Esophagus squamous epithelium (tissue), 5 donors: Measurements from ENCODE around the gene COPZ1. TPM values are rescaled to one million over a fixed set of nuclear protein-coding genes. Genes with fewer than 3 reads are reported as not detected.
A peak's percentile ranks its signal among the peaks of the same experiment; 100 is the strongest.

Source experiments
- DNase-seq: peaks from one replicate; lab custom pipeline; 2025; lab: John Stamatoyannopoulos, UW
- H3K27ac ChIP-seq, 4 donors: fragments of 200-600 bp; sonication (generic); one replicate each; pipeline ENCODE4 v1.5.1; 2016 to 2019; ENCODE audit warnings: mild to moderate bottlenecking in 1 of 4
- H3K27me3 ChIP-seq, 4 donors: fragments of 200-600 bp; sonication (generic); 1 replicate in 3 of 4; 2 replicates in 1 of 4; pipeline versions ENCODE4 v1.5.1 to v1.6.0; 2017 to 2021; ENCODE audit warnings: antibody characterized with exemption in 1 of 4
- H3K36me3 ChIP-seq, 3 donors: fragments of 200-600 bp; sonication (generic); one replicate each; pipeline ENCODE4 v1.5.1; 2016 to 2019
- H3K4me1 ChIP-seq, 3 donors: fragments of 200-600 bp; sonication (generic); one replicate each; pipeline ENCODE4 v1.5.1; 2017 to 2019
- H3K4me3 ChIP-seq, 4 donors: fragments of 200-600 bp; sonication (generic); 1 replicate in 3 of 4; 2 replicates in 1 of 4; pipeline ENCODE4 v1.5.1; 2016 to 2019; ENCODE audit warnings: mild to moderate bottlenecking in 2 of 4, moderate library complexity in 1 of 4
- H3K9me3 ChIP-seq, 3 donors: fragments of 200-600 bp; sonication (generic); one replicate each; pipeline ENCODE4 v1.5.1; 2016 to 2019
- POLR2A ChIP-seq, 4 donors: fragments of 450-650 bp; IDR thresholded peaks; one replicate each; pipeline ENCODE4 v1.6.1; 2017; ENCODE audit warnings: antibody characterized with exemption in 4 of 4, mild to moderate bottlenecking in 4 of 4, moderate library complexity in 3 of 4
- WGBS, 2 donors: methylation state at CpG; one replicate each; pipeline ENCODE4 v1.1.5; 2018; 5-methylcytosine and 5-hydroxymethylcytosine counted together
- intact Hi-C: fragments of 100-400 bp; cut with DNase I; formaldehyde crosslinking; loops from one replicate; pipeline ENCODE4 v1.15.0; 2022
- total RNA-seq, 4 donors: library from RNA; depleted of rRNA; stranded (reverse); fragments of >200 nt; gene quantifications; one replicate each; pipeline ENCODE4 v1.1.0, GENCODE V29; 2016
- TF ChIP-seq, protein P1 (sequence below), 6 experiments: fragments of 450-650 bp in 4 of 6; fragments of 200-600 bp in 2 of 6; sonication (generic) in 2 of 6; IDR thresholded peaks; one replicate each; pipeline ENCODE4 v1.5.1; 2016 to 2019; ENCODE audit warnings: antibody characterized with exemption in 6 of 6, mild to moderate bottlenecking in 4 of 6, moderate library complexity in 4 of 6
- donor health status: DM: yes; HTN: yes; CAD: no.

COPZ1 gene
- total RNA-seq, 4 donors from 2014 or later = 68.1 to 153 (median 97.9) TPM

DNA sequence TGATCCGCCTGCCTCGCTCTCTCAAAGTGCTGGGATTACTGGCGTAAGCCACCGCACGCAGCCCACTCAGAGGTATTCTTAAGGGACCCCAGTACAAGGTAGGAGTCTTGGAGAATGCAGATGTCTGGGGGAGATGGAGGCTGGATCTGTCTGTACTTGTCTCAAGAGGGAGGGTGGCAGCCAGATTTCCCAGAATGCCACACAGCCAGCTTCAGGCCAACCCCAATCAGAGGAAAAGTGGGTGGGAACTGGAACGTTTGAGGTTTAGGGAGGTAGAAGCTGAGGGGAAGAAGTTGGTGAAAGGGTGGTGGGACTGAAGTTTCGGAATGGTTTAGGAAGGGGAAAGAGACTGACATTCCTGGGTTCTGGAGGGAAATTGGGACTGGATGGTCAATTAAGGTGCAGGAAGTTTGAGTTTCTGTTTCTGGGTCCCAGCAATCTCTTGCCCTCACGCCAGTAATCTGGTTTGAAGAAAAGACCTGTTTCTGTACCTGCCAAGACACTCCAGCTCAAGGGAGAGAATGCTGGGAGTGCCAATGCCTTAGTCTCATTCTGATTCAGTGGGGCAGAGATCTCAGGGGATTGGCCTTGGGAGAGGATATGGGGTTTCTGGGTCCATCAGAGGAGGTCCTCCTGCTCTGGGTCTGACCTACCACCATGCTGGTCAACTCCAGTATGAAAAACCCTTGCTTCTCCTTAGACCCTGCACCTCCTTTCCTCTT lies 67.7 kb downstream of the COPZ1 start:
- no peaks in the 10 kb centered on the region for H3K9me3 ChIP-seq
- TF ChIP-seq POLR2A (IDR thresholded peaks at IDR 0.05) = no peak
- TF ChIP-seq, protein P1, sequence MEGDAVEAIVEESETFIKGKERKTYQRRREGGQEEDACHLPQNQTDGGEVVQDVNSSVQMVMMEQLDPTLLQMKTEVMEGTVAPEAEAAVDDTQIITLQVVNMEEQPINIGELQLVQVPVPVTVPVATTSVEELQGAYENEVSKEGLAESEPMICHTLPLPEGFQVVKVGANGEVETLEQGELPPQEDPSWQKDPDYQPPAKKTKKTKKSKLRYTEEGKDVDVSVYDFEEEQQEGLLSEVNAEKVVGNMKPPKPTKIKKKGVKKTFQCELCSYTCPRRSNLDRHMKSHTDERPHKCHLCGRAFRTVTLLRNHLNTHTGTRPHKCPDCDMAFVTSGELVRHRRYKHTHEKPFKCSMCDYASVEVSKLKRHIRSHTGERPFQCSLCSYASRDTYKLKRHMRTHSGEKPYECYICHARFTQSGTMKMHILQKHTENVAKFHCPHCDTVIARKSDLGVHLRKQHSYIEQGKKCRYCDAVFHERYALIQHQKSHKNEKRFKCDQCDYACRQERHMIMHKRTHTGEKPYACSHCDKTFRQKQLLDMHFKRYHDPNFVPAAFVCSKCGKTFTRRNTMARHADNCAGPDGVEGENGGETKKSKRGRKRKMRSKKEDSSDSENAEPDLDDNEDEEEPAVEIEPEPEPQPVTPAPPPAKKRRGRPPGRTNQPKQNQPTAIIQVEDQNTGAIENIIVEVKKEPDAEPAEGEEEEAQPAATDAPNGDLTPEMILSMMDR (IDR thresholded peaks at IDR 0.05) = no peak
- 54 to 74% methylated on average over 4 to 5 of the region's 8 CpGs for WGBS, 2 donors
- intact Hi-C loops = no loop called here
- DNase-seq = no peak
- no peak overlapping the region for H3K4me3 ChIP-seq
- H3K36me3 ChIP-seq = peaks cover 9 to 39% (median 14%) of the 10 kb centered on the region in 3 donors
- peak overlapping the region; percentile 63 to 97 (median 80) for H3K27ac ChIP-seq
- H3K4me1 ChIP-seq = peaks cover 50 to 74% (median 52%) of the 10 kb centered on the region in 3 donors
- H3K27me3 ChIP-seq = no peaks in the 10 kb centered on the region

DNA sequence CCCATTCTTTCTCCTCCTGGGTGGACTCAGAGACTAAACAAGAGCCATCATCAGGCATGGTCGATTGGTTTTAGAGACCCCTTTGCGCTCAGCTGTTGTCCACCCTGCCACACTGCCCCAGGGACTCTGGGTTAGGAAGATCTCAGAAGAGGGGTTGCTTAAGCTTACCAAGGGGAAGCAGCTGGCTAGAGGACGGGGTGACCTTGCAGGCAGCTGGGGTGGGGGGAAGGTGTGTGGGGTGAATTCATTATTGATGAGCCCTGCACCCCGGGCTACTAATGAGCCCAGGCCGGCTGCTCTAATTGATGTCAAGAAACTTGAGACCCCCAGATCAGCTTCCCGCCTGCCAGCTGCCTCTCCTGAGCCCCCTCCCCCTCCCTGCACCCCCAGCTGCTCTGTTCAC lies 68.3 kb downstream of the COPZ1 start:
- Histone ChIP-seq H3K36me3 (peaks cover 13 to 45% (median 14%) of the 10 kb centered on the region in 3 donors), H3K4me1 (peaks cover 45 to 70% (median 47%) of the 10 kb centered on the region in 3 donors), H3K27me3 (no peaks in the 10 kb centered on the region), H3K4me3 (no peak overlapping the region), H3K27ac (peak overlapping the region; percentile 63 to 97 (median 80)), H3K9me3 (no peaks in the 10 kb centered on the region)
- WGBS, 2 donors = 64 to 82% methylated on average over 4 to 6 of the region's 6 CpGs
- no peak for DNase-seq
- intact Hi-C loops = no loop called here
- TF ChIP-seq POLR2A (IDR thresholded peaks at IDR 0.05) = no peak

DNA sequence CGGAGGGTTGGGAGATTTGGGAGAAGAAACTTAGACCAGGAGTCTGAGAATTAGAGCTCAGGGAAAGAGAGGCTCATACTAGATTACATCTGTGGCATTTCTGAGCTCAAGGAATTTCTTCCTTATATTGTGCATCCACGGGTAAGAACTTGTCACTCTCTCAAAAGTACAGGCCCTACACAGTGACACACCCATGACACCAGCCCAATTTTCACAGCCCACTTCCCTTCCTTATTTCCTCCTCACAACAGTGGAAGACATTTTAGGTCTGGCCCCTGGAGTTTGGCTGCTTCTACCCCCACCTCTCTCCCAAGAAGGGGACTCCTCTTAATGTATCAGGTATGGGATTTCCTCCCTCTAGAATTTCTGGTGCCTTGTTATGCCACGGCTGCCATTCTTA lies 68.8 kb downstream of the COPZ1 start:
- no peak for TF ChIP-seq POLR2A (IDR thresholded peaks at IDR 0.05)
- TF ChIP-seq, protein P1 (IDR thresholded peaks at IDR 0.05) = no peak
- peaks cover 39 to 68% (median 41%) of the 10 kb centered on the region in 3 donors for H3K4me1 ChIP-seq
- no peak for DNase-seq
- H3K36me3 ChIP-seq = peaks cover 14 to 50% (median 18%) of the 10 kb centered on the region in 3 donors
- H3K4me3 ChIP-seq = no peak overlapping the region
- peak overlapping the region; percentile 50 to 97 (median 77) for H3K27ac ChIP-seq
- no peaks in the 10 kb centered on the region for H3K9me3 ChIP-seq
- intact Hi-C loops = no loop called here
- WGBS, 2 donors = 23 to 51% methylated on average over 3 of the region's 3 CpGs
- H3K27me3 ChIP-seq = no peaks in the 10 kb centered on the region

DNA sequence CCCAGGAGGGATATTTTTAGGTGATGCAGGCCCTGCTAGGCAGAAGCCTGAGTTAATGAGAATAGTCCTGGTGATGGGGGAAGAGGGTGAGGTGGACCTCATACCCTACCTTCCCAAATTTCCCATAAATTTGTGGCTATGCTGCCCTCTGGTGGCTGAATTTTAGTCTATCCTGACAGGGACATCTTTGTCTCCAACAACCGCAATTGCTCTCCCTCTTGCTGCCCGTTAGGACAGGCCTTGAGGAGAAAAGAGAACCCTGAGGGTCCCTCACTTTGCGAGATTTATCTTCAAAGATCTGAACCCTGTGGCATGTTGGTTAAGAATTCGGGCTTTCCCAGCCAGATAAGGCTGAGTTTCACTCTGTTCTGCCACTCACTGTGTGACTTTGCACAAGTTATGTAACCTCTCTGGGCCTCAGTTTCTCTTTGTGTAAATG lies 69.4 kb downstream of the COPZ1 start:
- intact Hi-C loops = no loop called here
- WGBS, 2 donors = 6 to 16% methylated on average over 4 of the region's 4 CpGs
- Histone ChIP-seq H3K27ac (peak overlapping the region; percentile 13 to 97 (median 77)), H3K9me3 (no peaks in the 10 kb centered on the region), H3K27me3 (no peaks in the 10 kb centered on the region), H3K4me3 (no peak overlapping the region), H3K4me1 (peaks cover 34 to 63% (median 36%) of the 10 kb centered on the region in 3 donors), H3K36me3 (peaks cover 14 to 54% (median 22%) of the 10 kb centered on the region in 3 donors)
- DNase-seq = no peak
- TF ChIP-seq, protein P1 (IDR thresholded peaks at IDR 0.05) = peak; percentile 63 to 81 (median 72)
- TF ChIP-seq POLR2A (IDR thresholded peaks at IDR 0.05) = no peak

DNA sequence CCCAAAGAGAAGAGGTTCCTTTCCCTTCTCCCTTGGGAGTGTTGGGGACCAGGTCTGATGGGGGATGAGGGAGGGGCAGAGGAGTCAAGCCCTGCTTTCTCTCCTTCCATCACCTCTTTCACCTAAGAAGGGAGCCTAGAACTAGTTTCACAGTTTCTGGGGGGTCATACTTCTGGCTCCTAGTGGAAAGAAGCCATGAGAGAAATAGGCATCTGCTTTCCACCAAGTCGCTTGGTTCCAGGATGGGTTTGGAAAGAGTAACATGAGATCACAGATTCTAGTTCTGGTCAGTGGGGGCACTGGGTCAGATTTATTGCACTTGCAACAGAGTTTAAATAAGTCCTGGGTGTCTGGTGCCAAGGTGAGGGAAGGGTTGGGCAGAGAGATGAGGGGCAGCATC lies 70.1 kb downstream of the COPZ1 start:
- H3K4me3 ChIP-seq = no peak overlapping the region
- DNase-seq = no peak
- WGBS, 2 donors = 83 to 100% methylated on average over 1 of the region's 1 CpG
- intact Hi-C loops = no loop called here
- no peak for TF ChIP-seq POLR2A (IDR thresholded peaks at IDR 0.05)
- TF ChIP-seq, protein P1 (IDR thresholded peaks at IDR 0.05) = no peak
- H3K27me3 ChIP-seq = no peaks in the 10 kb centered on the region
- no peak overlapping the region for H3K27ac ChIP-seq
- H3K9me3 ChIP-seq = no peaks in the 10 kb centered on the region
- peaks cover 14 to 61% (median 22%) of the 10 kb centered on the region in 3 donors for H3K36me3 ChIP-seq
- H3K4me1 ChIP-seq = peaks cover 27 to 56% (median 31%) of the 10 kb centered on the region in 3 donors
